ENCODE measurements around the gene MYOG.

Gene MYOG

GRCh38 chr1:203090421-203091198, 4.8 kb upstream of the MYOG start:
- no peak for DNase-seq (ENCODE audit: low read depth in 2 of 2)

- DNase-seq (ENCODE audit: low read depth in 2 of 2): no peak
These were observed 3.8 kb upstream of the MYOG start for GRCh38 chr1:203089651-203090045.

GRCh38 chr1:203089001-203089650, 3.3 kb upstream of the MYOG start:
- no peak for DNase-seq (ENCODE audit: low read depth in 2 of 2)

GRCh38 chr1:203088441-203088840, 2.6 kb upstream of the MYOG start:
- DNase-seq (ENCODE audit: low read depth in 2 of 2): no peak

- DNase-seq (ENCODE audit: low read depth in 2 of 2): no peak
These were observed 1.4 kb upstream of the MYOG start for GRCh38 chr1:203086992-203087763.

GRCh38 chr1:203084588-203085527, 954 bp downstream of the MYOG start:
- no peak for DNase-seq (ENCODE audit: low read depth in 2 of 2)

GRCh38 chr1:203083463-203083921, 2.3 kb downstream of the MYOG start:
- no peak for DNase-seq (ENCODE audit: low read depth in 2 of 2)

- DNase-seq (ENCODE audit: low read depth in 2 of 2): no peak
These were observed 3.0 kb downstream of the MYOG start for GRCh38 chr1:203082571-203083462.

- DNase-seq (ENCODE audit: low read depth in 2 of 2): no peak
These were observed 3.6 kb downstream of the MYOG start for GRCh38 chr1:203082231-203082505.

GRCh38 chr1:203081465-203082230, 4.2 kb downstream of the MYOG start:
- DNase-seq (ENCODE audit: low read depth in 2 of 2): no peak

- DNase-seq (ENCODE audit: low read depth in 2 of 2): no peak
These were observed 5.4 kb downstream of the MYOG start for GRCh38 chr1:203080456-203080855.

GRCh38 chr1:203078478-203078877, 7.3 kb downstream of the MYOG start:
- DNase-seq (ENCODE audit: low read depth in 2 of 2): no peak

- no peak for DNase-seq (ENCODE audit: low read depth in 2 of 2)
These were observed 7.9 kb downstream of the MYOG start for GRCh38 chr1:203077956-203078355.

- no peak for DNase-seq (ENCODE audit: low read depth in 2 of 2)
These were observed 8.4 kb downstream of the MYOG start for GRCh38 chr1:203077367-203077766.

- no peak for DNase-seq (ENCODE audit: low read depth in 2 of 2)
These were observed 9.7 kb downstream of the MYOG start for GRCh38 chr1:203076031-203076511.

GRCh38 chr1:203075236-203076030, 10.4 kb downstream of the MYOG start:
- no peak for DNase-seq (ENCODE audit: low read depth in 2 of 2)

- DNase-seq (ENCODE audit: low read depth in 2 of 2): no peak
These were observed 11.2 kb downstream of the MYOG start for GRCh38 chr1:203074610-203075009.

GRCh38 chr1:203073469-203073868, 12.3 kb downstream of the MYOG start:
- DNase-seq (ENCODE audit: low read depth in 2 of 2): no peak

- no peak for DNase-seq (ENCODE audit: low read depth in 2 of 2)
These were observed 12.9 kb downstream of the MYOG start for GRCh38 chr1:203072911-203073310.
